WTC11 (cell line): ENCODE results near the gene ELFN2. TPM values are rescaled to one million over a fixed set of nuclear protein-coding genes. Genes with fewer than 3 reads are reported as not detected.

Experiments used
- ATAC-seq: fragments of 200-7000 bp; cut with Tn5 transposase; 2 replicates; pipeline ENCODE4 v1.10.0; 2021; ENCODE audit warnings: mild to moderate bottlenecking, moderate library complexity
- CTCF ChIA-PET: fragments of 300-600 bp; sonication (Branson Sonifier 250); formaldehyde crosslinking; loops from one replicate; lab custom pipeline; 2021; ENCODE audit warnings: antibody characterized with exemption; lab: Charles Lee
- POLR2A ChIA-PET: fragments of 350-600 bp; sonication (Branson Sonifier 250); formaldehyde crosslinking; loops from one replicate; lab custom pipeline; 2021; ENCODE audit warnings: antibody characterized with exemption; lab: Charles Lee
- DNase-seq: peaks from one replicate; pipeline ENCODE4 v3.0.0; 2021; ENCODE audit warnings: low spot score
- H3K27ac Mint-ChIP-seq: 2 replicates; pipeline ENCODE4 v1.8.0; 2021; ENCODE audit warnings: mixed read lengths
- H3K27me3 Mint-ChIP-seq: 2 replicates; pipeline ENCODE4 v1.8.0; 2021; ENCODE audit warnings: low read depth, mild to moderate bottlenecking, moderate library complexity, mixed read lengths
- H3K36me3 Mint-ChIP-seq: 2 replicates; pipeline ENCODE4 v1.8.0; 2021; ENCODE audit warnings: mixed read lengths
- H3K4me1 Mint-ChIP-seq: 2 replicates; pipeline ENCODE4 v1.8.0; 2022; ENCODE audit warnings: mixed read lengths
- H3K4me3 Mint-ChIP-seq: 2 replicates; pipeline ENCODE4 v1.8.0; 2021; ENCODE audit warnings: mild to moderate bottlenecking, moderate library complexity, mixed read lengths
- H3K9me3 Mint-ChIP-seq: 2 replicates; pipeline ENCODE4 v1.8.0; 2021; ENCODE audit warnings: mixed read lengths
- AR ChIP-seq: fragments of 250-450 bp; sonication (Bioruptor Pico); IDR thresholded peaks from 2 replicates; pipeline ENCODE4 v1.9.0; 2021; ENCODE audit warnings: mild to moderate bottlenecking
- ARID4B ChIP-seq: sonication (generic); formaldehyde crosslinking; IDR thresholded peaks from 2 replicates; pipeline ENCODE4 v1.8.0; 2023; ENCODE audit warnings: missing genetic modification reagents, mild to moderate bottlenecking, borderline replicate concordance
- CBFB ChIP-seq: sonication (generic); formaldehyde crosslinking; IDR thresholded peaks from 2 replicates; pipeline ENCODE4 v1.8.1; 2022; ENCODE audit warnings: mild to moderate bottlenecking, low read depth, missing genetic modification reagents
- ETV6 ChIP-seq: sonication (generic); formaldehyde crosslinking; IDR thresholded peaks from 2 replicates; pipeline ENCODE4 v1.8.1; 2022; ENCODE audit warnings: mild to moderate bottlenecking, missing genetic modification reagents
- FOXP1 ChIP-seq: sonication (generic); formaldehyde crosslinking; IDR thresholded peaks from 2 replicates; pipeline ENCODE4 v1.8.0; 2022; ENCODE audit warnings: missing genetic modification reagents, mild to moderate bottlenecking, moderate library complexity, borderline replicate concordance
- GRHL2 ChIP-seq: fragments of 250-450 bp; sonication (Bioruptor Pico); IDR thresholded peaks from 2 replicates; pipeline ENCODE4 v1.8.0; 2022; ENCODE audit warnings: mild to moderate bottlenecking, moderate library complexity; ENCODE audit not compliant: insufficient replicate concordance, severe bottlenecking
- KAT7 ChIP-seq: sonication (generic); formaldehyde crosslinking; IDR thresholded peaks from 2 replicates; pipeline ENCODE4 v1.8.1; 2023; ENCODE audit warnings: missing genetic modification reagents, mild to moderate bottlenecking, borderline replicate concordance
- MLX ChIP-seq: sonication (generic); formaldehyde crosslinking; IDR thresholded peaks from 2 replicates; pipeline ENCODE4 v1.8.1; 2023; ENCODE audit warnings: mild to moderate bottlenecking, missing genetic modification reagents, moderate library complexity
- MXD4 ChIP-seq: fragments of 250-450 bp; sonication (Bioruptor Pico); IDR thresholded peaks from 2 replicates; pipeline ENCODE4 v1.8.0; 2021; ENCODE audit warnings: mild to moderate bottlenecking, moderate library complexity, borderline replicate concordance
- NFATC4 ChIP-seq: fragments of 250-450 bp; sonication (Bioruptor Pico); IDR thresholded peaks from 2 replicates; pipeline ENCODE4 v1.9.0; 2021; ENCODE audit warnings: mild to moderate bottlenecking
- NR1H2 ChIP-seq: sonication (generic); formaldehyde crosslinking; IDR thresholded peaks from 2 replicates; pipeline ENCODE4 v1.9.0; 2021; ENCODE audit warnings: mild to moderate bottlenecking, moderate library complexity, missing genetic modification reagents
- STAT6 ChIP-seq: sonication (generic); formaldehyde crosslinking; conservative IDR thresholded peaks from 2 replicates; pipeline ENCODE4 v1.8.1; 2023; ENCODE audit warnings: mild to moderate bottlenecking, low read depth, missing genetic modification reagents, moderate library complexity
- USF2 ChIP-seq: sonication (generic); formaldehyde crosslinking; IDR thresholded peaks from 2 replicates; pipeline ENCODE4 v1.8.1; 2023; ENCODE audit warnings: mild to moderate bottlenecking, missing genetic modification reagents, moderate library complexity
- ZNF281 ChIP-seq: sonication (generic); formaldehyde crosslinking; IDR thresholded peaks from 2 replicates; pipeline ENCODE4 v1.8.0; 2023; ENCODE audit warnings: mild to moderate bottlenecking, missing genetic modification reagents
- ZNF423 ChIP-seq: fragments of 250-450 bp; sonication (Bioruptor Pico); IDR thresholded peaks from 2 replicates; pipeline ENCODE4 v2.1.2; 2022; ENCODE audit warnings: mild to moderate bottlenecking, moderate library complexity
- ZSCAN18 ChIP-seq: fragments of 250-450 bp; sonication (Bioruptor Pico); IDR thresholded peaks from 2 replicates; pipeline ENCODE4 v2.1.2; 2022; ENCODE audit warnings: mild to moderate bottlenecking, moderate library complexity
- total RNA-seq: library from RNA; stranded (reverse); gene quantifications from 3 replicates; pipeline ENCODE4 v1.2.3, GENCODE V29; 2021

ELFN2 gene
- total RNA-seq, 1 experiment from 2014 or later, result 0.87 TPM

GRCh38 chr22:37442135-37442534 is 14.9 kb upstream of the ELFN2 start (continued):
- TF ChIP-seq ZSCAN18 (CRISPR knock-in tag), result no peak
- no peak for TF ChIP-seq KAT7
- TF ChIP-seq ARID4B (CRISPR knock-in tag), result no peak
- TF ChIP-seq FOXP1 (CRISPR knock-in tag), result no peak
- TF ChIP-seq ZNF281 (CRISPR knock-in tag), result no peak
- TF ChIP-seq ETV6, result no peak
- TF ChIP-seq ZNF423 (CRISPR knock-in tag), result no peak
- no peak for TF ChIP-seq AR (CRISPR knock-in tag)

GRCh38 chr22:37440875-37441274 is 13.6 kb upstream of the ELFN2 start:
- Mint-ChIP-seq H3K4me3 (no peak overlapping the region), H3K9me3 (peaks cover 30% of the 10 kb centered on the region), H3K4me1 (no peaks in the 10 kb centered on the region), H3K27ac (no peak overlapping the region), H3K36me3 (peaks cover 6% of the 10 kb centered on the region), H3K27me3 (peaks cover 11% of the 10 kb centered on the region)
- ChIA-PET POLR2A (no interaction called here), CTCF (interaction anchor here (0.7 to 1.6 kb wide), 3 partner anchors 12 to 124 kb away, joined by 3 to 4 read pairs (median 3); no protein-coding TSS in a partner anchor)
- DNase-seq (no peak), ATAC-seq (no peak)
- no peak for TF ChIP-seq NFATC4 (CRISPR knock-in tag)
- no peak; the same call in 1 of the 2 replicates for TF ChIP-seq USF2
- TF ChIP-seq STAT6 (CRISPR knock-in tag), result no peak
- TF ChIP-seq NR1H2, result no peak
- no peak for TF ChIP-seq ZNF281 (CRISPR knock-in tag)
- TF ChIP-seq CBFB (CRISPR knock-in tag), result no peak
- no peak for TF ChIP-seq MLX
- TF ChIP-seq GRHL2 (CRISPR knock-in tag), result no peak
- no peak for TF ChIP-seq MXD4 (CRISPR knock-in tag)
